Gastrocnemius medialis (tissue), 4 donors: ENCODE results near the gene SVOPL. TPM values are rescaled to one million over a fixed set of nuclear protein-coding genes. Genes with fewer than 3 reads are reported as not detected.

ENCODE experiments used
- ATAC-seq, 2 donors: fragments of 150-250 bp; one replicate each; pipeline ENCODE4 v1.9.1; 2016
- DNase-seq, 2 donors: peaks; one replicate each; pipeline ENCODE4 v3.0.0-alpha.2; 2019
- H3K27ac ChIP-seq, 4 donors: fragments of 200-600 bp; sonication (generic); 1 replicate in 1 of 4; 2 replicates in 3 of 4; pipeline ENCODE4 v1.5.1; 2016 to 2018; ENCODE audit warnings: mild to moderate bottlenecking in 2 of 4, moderate library complexity in 1 of 4
- H3K27me3 ChIP-seq, 3 donors: fragments of 200-600 bp; sonication (generic) in 2 of 3; 1 replicate in 1 of 3; 2 replicates in 2 of 3; pipeline versions ENCODE4 v1.5.1 to v1.6.0; 2016 to 2019; ENCODE audit warnings: mild to moderate bottlenecking in 1 of 3, moderate library complexity in 1 of 3
- H3K36me3 ChIP-seq, 2 donors: fragments of 200-600 bp; sonication (generic) in 1 of 2; one replicate each; pipeline ENCODE4 v1.5.1; 2017 to 2018
- H3K4me1 ChIP-seq, 2 donors: fragments of 200-600 bp; sonication (generic) in 1 of 2; one replicate each; pipeline ENCODE4 v1.5.1; 2016 to 2017; ENCODE audit warnings: mild to moderate bottlenecking in 2 of 2
- H3K4me3 ChIP-seq, 4 donors: fragments of 200-600 bp; sonication (generic) in 3 of 4; 1 replicate in 1 of 4; 2 replicates in 3 of 4; pipeline ENCODE4 v1.5.1; 2016 to 2019; ENCODE audit warnings: mild to moderate bottlenecking in 2 of 4
- H3K9me3 ChIP-seq, 3 donors: fragments of 200-600 bp; sonication (generic) in 2 of 3; 1 replicate in 1 of 3; 2 replicates in 2 of 3; pipeline ENCODE4 v1.5.1; 2016 to 2019
- POLR2A ChIP-seq, 2 donors: fragments of 450-650 bp; IDR thresholded peaks; one replicate each; pipeline ENCODE4 v1.6.1; 2017; ENCODE audit warnings: antibody characterized with exemption in 2 of 2, mild to moderate bottlenecking in 2 of 2, moderate library complexity in 2 of 2
- in situ Hi-C, 4 donors: fragments of 200-750 bp; cut with MboI; loops; one replicate each; pipeline versions ENCODE4 v1.15.0 to v1.8.0; 2017; ENCODE audit warnings: low sequenced_read_pairs in 4 of 4
- intact Hi-C: fragments of 100-400 bp; cut with DNase I; formaldehyde crosslinking; loops from one replicate; pipeline ENCODE4 v1.15.1; 2023; ENCODE audit warnings: low total_unique reads
- total RNA-seq, 4 donors: library from RNA; depleted of rRNA; stranded (reverse); fragments of >200 nt; gene quantifications; one replicate each; pipeline versions ENCODE4 v1.1.0 to v1.2.3, GENCODE V29; 2016
- TF ChIP-seq, protein P1 (sequence below), 5 experiments: fragments of 450-650 bp in 3 of 5; fragments of 200-600 bp in 2 of 5; sonication (generic) in 2 of 5; IDR thresholded peaks in 4 of 5; conservative IDR thresholded peaks in 1 of 5; 1 replicate in 4 of 5; 2 replicates in 1 of 5; pipeline ENCODE4 v1.5.1; 2016 to 2019; ENCODE audit warnings: antibody characterized with exemption in 5 of 5, mild to moderate bottlenecking in 3 of 5, moderate library complexity in 3 of 5

The SVOPL gene
- total RNA-seq, 4 donors from 2014 or later, result not detected

DNA sequence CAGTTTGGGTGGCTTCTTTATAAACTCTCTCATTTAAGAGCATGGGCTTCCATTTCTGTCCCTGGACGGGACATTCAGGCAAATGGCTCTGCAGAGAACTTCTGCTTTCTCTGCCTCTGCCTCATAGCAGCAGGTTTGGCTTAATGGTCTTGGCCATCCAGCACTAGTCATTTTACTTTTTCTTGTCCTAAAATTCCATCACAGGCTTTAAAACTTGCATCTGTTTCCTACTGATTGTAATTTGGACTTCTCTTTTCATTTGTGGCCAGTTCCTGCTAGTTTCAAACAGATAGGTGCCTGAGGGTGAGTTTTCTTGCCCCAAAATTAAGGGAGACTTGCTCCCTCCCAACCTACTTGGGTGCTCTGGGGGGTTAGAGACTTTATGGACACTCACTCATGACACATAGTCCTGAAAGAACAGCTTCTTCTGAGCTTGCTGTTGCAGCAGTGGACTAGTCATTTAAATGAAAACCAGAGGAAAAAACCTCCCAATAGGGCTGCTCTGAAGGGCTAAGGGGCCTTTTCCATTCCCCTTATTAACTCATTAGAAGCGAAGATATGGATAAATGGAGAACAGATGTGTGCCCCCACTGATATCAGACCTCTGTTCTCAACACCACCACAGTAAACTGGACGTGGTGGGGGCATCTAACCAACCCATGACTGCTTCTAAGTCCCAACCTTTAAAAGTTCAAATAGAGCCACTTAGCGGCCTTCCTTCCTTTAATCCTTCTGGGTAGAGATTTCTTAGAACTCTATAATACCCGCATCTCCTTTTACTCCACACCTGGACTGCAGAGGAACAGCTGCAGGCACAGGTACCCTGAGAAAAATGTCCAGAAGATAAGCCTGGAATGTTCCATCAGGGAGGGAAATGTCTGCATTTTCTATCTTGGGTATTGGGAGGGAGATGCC is 38.8 kb downstream of the SVOPL start:
- no peak for DNase-seq
- no peak overlapping the region for H3K27ac ChIP-seq
- intact Hi-C loops, result no loop called here
- TF ChIP-seq, protein P1, sequence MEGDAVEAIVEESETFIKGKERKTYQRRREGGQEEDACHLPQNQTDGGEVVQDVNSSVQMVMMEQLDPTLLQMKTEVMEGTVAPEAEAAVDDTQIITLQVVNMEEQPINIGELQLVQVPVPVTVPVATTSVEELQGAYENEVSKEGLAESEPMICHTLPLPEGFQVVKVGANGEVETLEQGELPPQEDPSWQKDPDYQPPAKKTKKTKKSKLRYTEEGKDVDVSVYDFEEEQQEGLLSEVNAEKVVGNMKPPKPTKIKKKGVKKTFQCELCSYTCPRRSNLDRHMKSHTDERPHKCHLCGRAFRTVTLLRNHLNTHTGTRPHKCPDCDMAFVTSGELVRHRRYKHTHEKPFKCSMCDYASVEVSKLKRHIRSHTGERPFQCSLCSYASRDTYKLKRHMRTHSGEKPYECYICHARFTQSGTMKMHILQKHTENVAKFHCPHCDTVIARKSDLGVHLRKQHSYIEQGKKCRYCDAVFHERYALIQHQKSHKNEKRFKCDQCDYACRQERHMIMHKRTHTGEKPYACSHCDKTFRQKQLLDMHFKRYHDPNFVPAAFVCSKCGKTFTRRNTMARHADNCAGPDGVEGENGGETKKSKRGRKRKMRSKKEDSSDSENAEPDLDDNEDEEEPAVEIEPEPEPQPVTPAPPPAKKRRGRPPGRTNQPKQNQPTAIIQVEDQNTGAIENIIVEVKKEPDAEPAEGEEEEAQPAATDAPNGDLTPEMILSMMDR (IDR thresholded peaks at IDR 0.05 in 4 of 5, conservative IDR thresholded peaks at IDR 0.05 in 1 of 5), result no peak
- no peak for TF ChIP-seq POLR2A (IDR thresholded peaks at IDR 0.05)
- H3K36me3 ChIP-seq, result no peaks in the 10 kb centered on the region
- peaks cover 0 to 17% (median 5%) of the 10 kb centered on the region in 3 donors for H3K27me3 ChIP-seq
- H3K9me3 ChIP-seq, result no peaks in the 10 kb centered on the region
- ATAC-seq, result no peak
- no peak overlapping the region for H3K4me3 ChIP-seq
- in situ Hi-C loops, result no loop called here
- H3K4me1 ChIP-seq, result no peaks in the 10 kb centered on the region

DNA sequence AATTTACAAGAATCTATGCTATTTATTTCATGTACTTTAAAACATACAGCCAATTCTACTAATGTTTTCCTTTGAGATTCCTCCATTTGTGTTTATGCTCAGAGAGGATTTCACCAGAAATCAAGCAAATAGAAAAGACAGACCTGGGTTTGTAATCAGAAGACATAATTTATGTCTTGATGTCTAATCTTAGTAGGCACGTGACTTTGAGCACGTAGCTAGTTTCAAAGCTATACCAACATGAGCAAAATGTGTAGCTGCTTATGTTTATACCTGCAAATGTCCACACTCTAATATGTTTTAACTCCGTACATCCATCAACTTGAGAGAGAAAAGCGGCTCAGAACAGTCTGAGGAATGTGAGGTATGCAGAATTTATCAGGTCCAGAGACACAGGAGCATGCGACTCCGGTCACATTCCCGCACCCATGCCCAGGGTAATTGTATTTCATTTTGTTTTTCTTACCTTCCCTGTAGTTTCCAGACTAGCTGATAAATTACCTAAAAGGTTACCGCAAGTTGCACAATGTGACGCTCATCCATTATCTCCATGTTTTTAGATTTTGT is 40.0 kb downstream of the SVOPL start:
- H3K4me1 ChIP-seq, result no peaks in the 10 kb centered on the region
- ATAC-seq (no peak), DNase-seq (no peak)
- TF ChIP-seq, protein P1 (IDR thresholded peaks at IDR 0.05 in 4 of 5, conservative IDR thresholded peaks at IDR 0.05 in 1 of 5), result no peak
- TF ChIP-seq POLR2A (IDR thresholded peaks at IDR 0.05), result no peak
- no peaks in the 10 kb centered on the region for H3K9me3 ChIP-seq
- H3K4me3 ChIP-seq, result no peak overlapping the region
- H3K27me3 ChIP-seq, result peaks cover 0 to 17% (median 5%) of the 10 kb centered on the region in 3 donors
- in situ Hi-C loops (no loop called here), intact Hi-C loops (no loop called here)
- H3K27ac ChIP-seq, result no peak overlapping the region
- no peaks in the 10 kb centered on the region for H3K36me3 ChIP-seq

DNA sequence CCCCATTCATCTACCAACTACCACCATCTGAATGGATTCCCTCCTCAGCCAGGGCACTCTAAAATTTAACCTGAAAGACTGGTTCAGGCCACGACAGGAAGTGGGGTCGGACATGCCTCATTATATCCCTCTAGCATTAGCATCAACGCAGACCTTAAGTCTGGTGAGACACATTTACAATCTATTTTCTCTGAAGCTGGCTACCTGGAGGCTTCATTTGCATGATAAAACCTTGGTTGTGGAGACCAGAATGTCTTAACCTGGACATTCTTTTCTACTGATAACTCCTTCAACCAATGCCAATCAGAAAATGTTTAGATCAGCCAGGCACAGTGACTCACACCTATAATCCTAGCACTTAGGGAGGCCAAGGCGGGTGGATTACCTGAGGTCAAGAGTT is 42.3 kb downstream of the SVOPL start:
- Histone ChIP-seq H3K9me3 (no peaks in the 10 kb centered on the region), H3K4me3 (no peak overlapping the region), H3K4me1 (no peaks in the 10 kb centered on the region), H3K27me3 (peaks cover 0 to 11% (median 0%) of the 10 kb centered on the region in 3 donors), H3K36me3 (no peaks in the 10 kb centered on the region), H3K27ac (no peak overlapping the region)
- intact Hi-C loops (no loop called here), in situ Hi-C loops (no loop called here)
- ATAC-seq, result no peak
- no peak for DNase-seq
- TF ChIP-seq, protein P1 (IDR thresholded peaks at IDR 0.05 in 4 of 5, conservative IDR thresholded peaks at IDR 0.05 in 1 of 5), result no peak

DNA sequence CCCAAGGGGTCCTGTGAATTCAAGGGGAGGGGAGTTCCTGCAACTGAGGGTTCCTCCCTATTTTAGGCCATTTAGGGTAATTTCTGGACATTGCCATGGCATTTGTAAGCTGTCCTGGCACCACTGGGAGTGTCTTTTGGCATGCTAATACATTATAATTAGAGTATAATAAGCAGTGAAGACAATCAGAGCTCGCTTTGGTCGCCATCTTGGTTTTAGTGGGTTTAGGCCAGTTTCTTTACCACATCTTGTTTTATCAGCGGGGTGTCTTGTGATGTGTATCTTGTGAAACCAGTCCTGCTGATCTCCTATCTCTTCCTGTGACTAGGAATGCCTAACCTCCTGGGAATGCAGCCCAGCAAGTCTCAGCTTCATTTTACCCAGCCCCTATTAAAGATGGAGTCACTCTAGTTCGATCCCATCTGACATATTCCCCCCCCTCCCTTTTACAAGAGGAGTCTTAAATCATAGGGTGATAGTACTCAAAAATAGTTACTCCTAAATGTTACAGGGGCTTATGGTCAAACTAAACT is 43.2 kb downstream of the SVOPL start:
- in situ Hi-C loops (no loop called here), intact Hi-C loops (no loop called here)
- no peaks in the 10 kb centered on the region for H3K4me1 ChIP-seq
- no peaks in the 10 kb centered on the region for H3K9me3 ChIP-seq
- H3K27ac ChIP-seq, result no peak overlapping the region
- H3K36me3 ChIP-seq, result no peaks in the 10 kb centered on the region
- TF ChIP-seq, protein P1 (IDR thresholded peaks at IDR 0.05 in 4 of 5, conservative IDR thresholded peaks at IDR 0.05 in 1 of 5), result no peak
- no peak for TF ChIP-seq POLR2A (IDR thresholded peaks at IDR 0.05)
- no peak for ATAC-seq
- no peak for DNase-seq
- peaks cover 0 to 4% (median 0%) of the 10 kb centered on the region in 3 donors for H3K27me3 ChIP-seq
- H3K4me3 ChIP-seq, result no peak overlapping the region
